K562 (cell line): ENCODE results near the gene TXNRD2. TPM values are rescaled to one million over a fixed set of nuclear protein-coding genes. Genes with fewer than 3 reads are reported as not detected.

Source experiments
- BDP1 ChIP-seq: IDR thresholded peaks from 3 replicates; pipeline ENCODE4 v1.6.1; 2011; ENCODE audit not compliant: insufficient read length, insufficient read depth
- CREM ChIP-seq: IDR thresholded peaks from 2 replicates; pipeline ENCODE4 v1.6.1; 2014; ENCODE audit warnings: antibody characterized with exemption, low read depth
- EGR1 ChIP-seq: fragments of 450-650 bp; conservative IDR thresholded peaks from 2 replicates; pipeline ENCODE4 v1.6.1; 2017; ENCODE audit warnings: mild to moderate bottlenecking
- EHMT2 ChIP-seq: fragments of 450-650 bp; IDR thresholded peaks from 2 replicates; pipeline ENCODE4 v1.6.1; 2018; ENCODE audit warnings: antibody characterized with exemption
- ELF4 ChIP-seq: fragments of 450-650 bp; formaldehyde crosslinking; IDR thresholded peaks from 2 replicates; pipeline ENCODE4 v1.4.0; 2022; ENCODE audit warnings: missing genetic modification characterization
- EZH2 ChIP-seq: IDR thresholded peaks from 2 replicates; pipeline ENCODE4 v1.6.1; 2012; ENCODE audit warnings: low read depth, mild to moderate bottlenecking, inconsistent platforms, low read length, borderline replicate concordance
- FOXP4 ChIP-seq: sonication (generic); formaldehyde crosslinking; IDR thresholded peaks from 2 replicates; pipeline ENCODE4 v1.8.0; 2022; ENCODE audit warnings: mild to moderate bottlenecking, missing genetic modification reagents, borderline replicate concordance
- HEY1 ChIP-seq: fragments of 250-450 bp; sonication (Bioruptor Pico); IDR thresholded peaks from 2 replicates; pipeline ENCODE4 v1.5.0; 2020; ENCODE audit warnings: mild to moderate bottlenecking, moderate library complexity, borderline replicate concordance
- HNRNPLL ChIP-seq: fragments of 200-400 bp; formaldehyde crosslinking; IDR thresholded peaks from 2 replicates; pipeline ENCODE4 v1.6.1; 2017; ENCODE audit warnings: low read length, low read depth, mild to moderate bottlenecking; ENCODE audit not compliant: poor library complexity, severe bottlenecking
- MEF2D ChIP-seq: conservative IDR thresholded peaks from 2 replicates; pipeline ENCODE4 v1.6.1; 2016; ENCODE audit warnings: low read depth, missing genetic modification characterization, missing compliant biosample characterization
- NBN ChIP-seq: fragments of 450-650 bp; IDR thresholded peaks from 2 replicates; pipeline ENCODE4 v1.6.1; 2016; ENCODE audit warnings: low read depth, mild to moderate bottlenecking
- NRF1 ChIP-seq, 2 experiments: fragments of 450-650 bp; IDR thresholded peaks in 1 of 2; conservative IDR thresholded peaks in 1 of 2; 2 replicates each; pipeline ENCODE4 v1.6.1; 2014; ENCODE audit warnings: mild to moderate bottlenecking in 2 of 2
- PHB ChIP-seq: fragments of 250-450 bp; sonication (Bioruptor Pico); IDR thresholded peaks from 2 replicates; pipeline ENCODE4 v1.5.0; 2021
- POLR2H ChIP-seq: IDR thresholded peaks from 2 replicates; pipeline ENCODE4 v1.6.1; 2016; ENCODE audit warnings: missing genetic modification characterization, low read depth, mild to moderate bottlenecking, control low read depth, missing compliant biosample characterization, moderate library complexity
- RBBP5 ChIP-seq: fragments of 200-600 bp; sonication (generic); IDR thresholded peaks from 2 replicates; pipeline ENCODE4 v1.6.1; 2012; ENCODE audit warnings: borderline replicate concordance, mild to moderate bottlenecking, low read length, control low read depth, inconsistent platforms; ENCODE audit not compliant: insufficient read depth, poor library complexity, severe bottlenecking
- SMARCA4 ChIP-seq: fragments of 450-650 bp; IDR thresholded peaks from 2 replicates; pipeline ENCODE4 v1.6.1; 2016
- SNIP1 ChIP-seq: fragments of 450-650 bp; IDR thresholded peaks from 2 replicates; pipeline ENCODE4 v1.7.1; 2017; ENCODE audit warnings: low read depth, mild to moderate bottlenecking
- SREBF2 ChIP-seq: sonication (generic); formaldehyde crosslinking; IDR thresholded peaks from 2 replicates; pipeline ENCODE4 v1.4.0; 2020; ENCODE audit warnings: mild to moderate bottlenecking, missing genetic modification reagents
- XRCC4 ChIP-seq: IDR thresholded peaks from one replicate; pipeline ENCODE4 v1.6.1; 2011; ENCODE audit not compliant: insufficient read depth, insufficient read length; ENCODE audit errors: extremely low read depth
- ZBTB33 ChIP-seq: sonication (generic); formaldehyde crosslinking; IDR thresholded peaks from 2 replicates; pipeline ENCODE4 v1.8.1; 2023; ENCODE audit warnings: mild to moderate bottlenecking, missing genetic modification reagents
- ZNF280B ChIP-seq: fragments of 250-450 bp; sonication (Bioruptor Pico); IDR thresholded peaks from 2 replicates; pipeline ENCODE4 v1.5.1; 2021; ENCODE audit warnings: mild to moderate bottlenecking
- ZNF354B ChIP-seq: fragments of 250-450 bp; sonication (Bioruptor Pico); IDR thresholded peaks from 2 replicates; pipeline ENCODE4 v1.4.0; 2020
- polyA plus RNA-seq, 8 experiments: library from polyadenylated mRNA; depleted of rRNA in 4 of 8; stranded (reverse) in 5 of 8; unstranded in 3 of 8; fragments of >200 nt; fragmentation: Nextera tagmentation in 2 of 8; fragmentation: Illumina TruSeq in 1 of 8; extraction: Ambion mirVana in 2 of 8; extraction: Trizol in 1 of 8; gene quantifications; 2 replicates each; pipeline versions ENCODE4 v1.2.1 to v1.2.3, GENCODE V29; 2011 to 2014; ENCODE audit warnings: inconsistent platforms in 1 of 8, missing spikeins in 1 of 8
- total RNA-seq, 7 experiments: library from RNA; depleted of rRNA in 6 of 7; stranded (reverse); fragments of >200 nt in 6 of 7; fragmentation: Illumina TruSeq in 2 of 7; extraction: Trizol in 2 of 7; gene quantifications; 2 replicates each; pipeline versions ENCODE4 v1.2.1 to v1.2.3, GENCODE V29; 2011 to 2021; ENCODE audit warnings: low replicate concordance in 1 of 7
- TF ChIP-seq, protein P1 (sequence below): sonication (generic); formaldehyde crosslinking; IDR thresholded peaks from 2 replicates; pipeline ENCODE4 v1.8.0; 2022; ENCODE audit warnings: mild to moderate bottlenecking, missing genetic modification reagents

The TXNRD2 gene
- total and polyA plus RNA-seq, 9 of the 15 experiments (the other 6 are each of a cell fraction or from before 2014, with no cell fraction given): 3.3 to 80.2 (median 49.4) TPM

- TF ChIP-seq FOXP4 (CRISPR knock-in tag): no peak
- TF ChIP-seq MEF2D (tag): no peak
- no peak for TF ChIP-seq EHMT2
- no peak for TF ChIP-seq SMARCA4
- TF ChIP-seq NRF1 (conservative IDR thresholded peaks at IDR 0.05 in 1 of 2, IDR thresholded peaks at IDR 0.05 in 1 of 2): no peak
- no peak for TF ChIP-seq XRCC4
- no peak for TF ChIP-seq SNIP1
- no peak for TF ChIP-seq HEY1 (CRISPR knock-in tag)
- TF ChIP-seq HNRNPLL: no peak
- TF ChIP-seq RBBP5: no peak
- TF ChIP-seq SREBF2 (CRISPR knock-in tag): no peak
- no peak for TF ChIP-seq EZH2
- no peak for TF ChIP-seq PHB
- TF ChIP-seq NBN: 0 out of 2 replicates have a peak, but pooled peaks have one; percentile 30
- no peak for TF ChIP-seq POLR2H (tag)
- TF ChIP-seq ELF4 (CRISPR knock-in tag): no peak
- no peak for TF ChIP-seq ZNF354B (CRISPR knock-in tag)
- no peak for TF ChIP-seq EGR1
- TF ChIP-seq ZNF280B (CRISPR knock-in tag): no peak
- peak; percentile 32; the same call in 1 of the 2 replicates for TF ChIP-seq CREM
- no peak for TF ChIP-seq ZBTB33
- TF ChIP-seq, protein P1, sequence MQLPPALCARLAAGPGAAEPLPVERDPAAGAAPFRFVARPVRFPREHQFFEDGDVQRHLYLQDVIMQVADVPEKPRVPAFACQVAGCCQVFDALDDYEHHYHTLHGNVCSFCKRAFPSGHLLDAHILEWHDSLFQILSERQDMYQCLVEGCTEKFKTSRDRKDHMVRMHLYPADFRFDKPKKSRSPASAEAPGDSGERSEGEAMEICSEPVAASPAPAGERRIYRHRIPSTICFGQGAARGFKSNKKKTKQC (CRISPR knock-in tag): no peak
- no peak for TF ChIP-seq BDP1
Measured at GRCh38 chr22:19965771-19966709, 24.4 kb upstream of the TXNRD2 start (continued).
